WTC11 (cell line): Measurements from ENCODE around the gene NLGN1. TPM values are rescaled to one million over a fixed set of nuclear protein-coding genes. Genes with fewer than 3 reads are reported as not detected.

Source experiments
- ATAC-seq: fragments of 200-7000 bp; cut with Tn5 transposase; 2 replicates; pipeline ENCODE4 v1.10.0; 2021; ENCODE audit warnings: mild to moderate bottlenecking, moderate library complexity
- CTCF ChIA-PET: fragments of 300-600 bp; sonication (Branson Sonifier 250); formaldehyde crosslinking; loops from one replicate; lab custom pipeline; 2021; ENCODE audit warnings: antibody characterized with exemption; lab: Charles Lee
- POLR2A ChIA-PET: fragments of 350-600 bp; sonication (Branson Sonifier 250); formaldehyde crosslinking; loops from one replicate; lab custom pipeline; 2021; ENCODE audit warnings: antibody characterized with exemption; lab: Charles Lee
- DNase-seq: peaks from one replicate; pipeline ENCODE4 v3.0.0; 2021; ENCODE audit warnings: low spot score
- H3K27ac Mint-ChIP-seq: 2 replicates; pipeline ENCODE4 v1.8.0; 2021; ENCODE audit warnings: mixed read lengths
- H3K27me3 Mint-ChIP-seq: 2 replicates; pipeline ENCODE4 v1.8.0; 2021; ENCODE audit warnings: low read depth, mild to moderate bottlenecking, moderate library complexity, mixed read lengths
- H3K36me3 Mint-ChIP-seq: 2 replicates; pipeline ENCODE4 v1.8.0; 2021; ENCODE audit warnings: mixed read lengths
- H3K4me1 Mint-ChIP-seq: 2 replicates; pipeline ENCODE4 v1.8.0; 2022; ENCODE audit warnings: mixed read lengths
- H3K4me3 Mint-ChIP-seq: 2 replicates; pipeline ENCODE4 v1.8.0; 2021; ENCODE audit warnings: mild to moderate bottlenecking, moderate library complexity, mixed read lengths
- H3K9me3 Mint-ChIP-seq: 2 replicates; pipeline ENCODE4 v1.8.0; 2021; ENCODE audit warnings: mixed read lengths
- ATF6 ChIP-seq: sonication (generic); formaldehyde crosslinking; IDR thresholded peaks from 2 replicates; pipeline ENCODE4 v1.8.1; 2023; ENCODE audit warnings: mild to moderate bottlenecking, missing genetic modification reagents
- E2F5 ChIP-seq: sonication (generic); formaldehyde crosslinking; IDR thresholded peaks from 2 replicates; pipeline ENCODE4 v1.8.1; 2022; ENCODE audit warnings: mild to moderate bottlenecking, moderate library complexity, missing genetic modification reagents
- ELF4 ChIP-seq: sonication (generic); formaldehyde crosslinking; IDR thresholded peaks from 2 replicates; pipeline ENCODE4 v1.8.1; 2022; ENCODE audit warnings: low read depth, mild to moderate bottlenecking, moderate library complexity, missing genetic modification reagents
- FOXK1 ChIP-seq: sonication (generic); formaldehyde crosslinking; IDR thresholded peaks from 2 replicates; pipeline ENCODE4 v1.8.0; 2022; ENCODE audit warnings: mild to moderate bottlenecking, moderate library complexity, missing genetic modification reagents
- MLX ChIP-seq: sonication (generic); formaldehyde crosslinking; IDR thresholded peaks from 2 replicates; pipeline ENCODE4 v1.8.1; 2023; ENCODE audit warnings: mild to moderate bottlenecking, missing genetic modification reagents, moderate library complexity
- NFATC4 ChIP-seq: fragments of 250-450 bp; sonication (Bioruptor Pico); IDR thresholded peaks from 2 replicates; pipeline ENCODE4 v1.9.0; 2021; ENCODE audit warnings: mild to moderate bottlenecking
- NFYB ChIP-seq: sonication (generic); formaldehyde crosslinking; conservative IDR thresholded peaks from 2 replicates; pipeline ENCODE4 v1.8.0; 2022; ENCODE audit warnings: low read depth, missing genetic modification reagents
- NR1H2 ChIP-seq: sonication (generic); formaldehyde crosslinking; IDR thresholded peaks from 2 replicates; pipeline ENCODE4 v1.9.0; 2021; ENCODE audit warnings: mild to moderate bottlenecking, moderate library complexity, missing genetic modification reagents
- PREB ChIP-seq: sonication (generic); formaldehyde crosslinking; IDR thresholded peaks from 2 replicates; pipeline ENCODE4 v1.8.1; 2022; ENCODE audit warnings: mild to moderate bottlenecking, missing genetic modification reagents, moderate library complexity, borderline replicate concordance
- RELA ChIP-seq: sonication (generic); formaldehyde crosslinking; IDR thresholded peaks from 2 replicates; pipeline ENCODE4 v1.8.1; 2022; ENCODE audit warnings: missing genetic modification reagents, mild to moderate bottlenecking, borderline replicate concordance
- TCF7 ChIP-seq: sonication (generic); formaldehyde crosslinking; IDR thresholded peaks from 2 replicates; pipeline ENCODE4 v1.8.0; 2022; ENCODE audit warnings: mild to moderate bottlenecking, low read depth, missing genetic modification reagents, moderate library complexity
- ZBTB43 ChIP-seq: sonication (generic); formaldehyde crosslinking; IDR thresholded peaks from 2 replicates; pipeline ENCODE4 v1.8.1; 2023; ENCODE audit warnings: mild to moderate bottlenecking, missing genetic modification reagents
- ZNF121 ChIP-seq: sonication (generic); formaldehyde crosslinking; IDR thresholded peaks from 2 replicates; pipeline ENCODE4 v1.8.0; 2023; ENCODE audit warnings: missing genetic modification reagents
- ZNF219 ChIP-seq: sonication (generic); formaldehyde crosslinking; IDR thresholded peaks from 2 replicates; pipeline ENCODE4 v1.8.0; 2023; ENCODE audit warnings: missing genetic modification reagents, mild to moderate bottlenecking, borderline replicate concordance
- ZNF263 ChIP-seq: sonication (generic); formaldehyde crosslinking; IDR thresholded peaks from 2 replicates; pipeline ENCODE4 v1.8.1; 2022; ENCODE audit warnings: low read depth, mild to moderate bottlenecking, moderate library complexity, missing genetic modification reagents
- ZNF396 ChIP-seq: fragments of 250-450 bp; sonication (Bioruptor Pico); IDR thresholded peaks from 2 replicates; pipeline ENCODE4 v1.8.0; 2021; ENCODE audit warnings: mild to moderate bottlenecking, moderate library complexity, borderline replicate concordance
- ZNF423 ChIP-seq: fragments of 250-450 bp; sonication (Bioruptor Pico); IDR thresholded peaks from 2 replicates; pipeline ENCODE4 v2.1.2; 2022; ENCODE audit warnings: mild to moderate bottlenecking, moderate library complexity
- ZNF532 ChIP-seq: fragments of 250-450 bp; sonication (Bioruptor Pico); IDR thresholded peaks from 2 replicates; pipeline ENCODE4 v1.9.0; 2021; ENCODE audit warnings: mild to moderate bottlenecking, borderline replicate concordance
- total RNA-seq: library from RNA; stranded (reverse); gene quantifications from 3 replicates; pipeline ENCODE4 v1.2.3, GENCODE V29; 2021

Gene NLGN1
- total RNA-seq, 1 experiment from 2014 or later: 12.4 TPM

- no peak for ATAC-seq
- Mint-ChIP-seq H3K4me1 (peaks cover 33% of the 10 kb centered on the region), H3K27ac (peak overlapping the region; percentile 25; the same call in 1 of the 2 replicates), H3K4me3 (no peak overlapping the region), H3K27me3 (no peaks in the 10 kb centered on the region), H3K9me3 (peaks cover 8% of the 10 kb centered on the region), H3K36me3 (peaks cover 6% of the 10 kb centered on the region)
- DNase-seq: no peak
- ChIA-PET POLR2A (no interaction called here), CTCF (no interaction called here)
- no peak for TF ChIP-seq ZBTB43
- no peak for TF ChIP-seq ZNF532 (CRISPR knock-in tag)
- TF ChIP-seq NFYB (CRISPR knock-in tag): no peak
Observed at GRCh38 chr3:174285242-174285864, 887.8 kb downstream of the NLGN1 start.

GRCh38 chr3:174287705-174288104 is 890.2 kb downstream of the NLGN1 start:
- no peak overlapping the region for H3K4me3 Mint-ChIP-seq
- CTCF ChIA-PET: no interaction called here
- H3K9me3 Mint-ChIP-seq: no peaks in the 10 kb centered on the region
- peaks cover 29% of the 10 kb centered on the region for H3K4me1 Mint-ChIP-seq
- no peaks in the 10 kb centered on the region for H3K27me3 Mint-ChIP-seq
- no peaks in the 10 kb centered on the region for H3K36me3 Mint-ChIP-seq
- no peak for DNase-seq
- POLR2A ChIA-PET: no interaction called here
- H3K27ac Mint-ChIP-seq: no peak overlapping the region
- peak; percentile 58; the same call in 1 of the 2 replicates for ATAC-seq
- TF ChIP-seq ZNF263 (no peak), ZNF219 (CRISPR knock-in tag) (no peak), RELA (no peak), ZNF423 (no peak)

GRCh38 chr3:174294616-174295015 is 897.1 kb downstream of the NLGN1 start:
- H3K27me3 Mint-ChIP-seq: no peaks in the 10 kb centered on the region
- peaks cover 34% of the 10 kb centered on the region for H3K4me1 Mint-ChIP-seq
- H3K4me3 Mint-ChIP-seq: no peak overlapping the region
- no peak for DNase-seq
- no peak for ATAC-seq
- no peak for TF ChIP-seq E2F5 (CRISPR knock-in tag)
- TF ChIP-seq ATF6: no peak
- TF ChIP-seq MLX: no peak
- no peak for TF ChIP-seq NFATC4
- TF ChIP-seq PREB: no peak
- no peak for TF ChIP-seq TCF7 (CRISPR knock-in tag)
- TF ChIP-seq ZNF396 (CRISPR knock-in tag): no peak
- no peak for TF ChIP-seq NFYB (CRISPR knock-in tag)
- TF ChIP-seq FOXK1: no peak
- TF ChIP-seq ELF4: no peak
- no peak for TF ChIP-seq ZNF263
- no peak for TF ChIP-seq NR1H2
- no peak for TF ChIP-seq ZNF121 (CRISPR knock-in tag)
- H3K36me3 Mint-ChIP-seq: no peaks in the 10 kb centered on the region
- peaks cover 4% of the 10 kb centered on the region for H3K9me3 Mint-ChIP-seq
- H3K27ac Mint-ChIP-seq: no peak overlapping the region
- POLR2A ChIA-PET: no interaction called here
- CTCF ChIA-PET: no interaction called here
